ENCODE results near the gene IGIP.

- TF ChIP-seq POLR2A (IDR thresholded peaks at IDR 0.05; ENCODE audit: low read depth, low read length) (no peak), TAF1 (IDR thresholded peaks at IDR 0.05; ENCODE audit: borderline replicate concordance, low read depth, low read length) (no peak), POLR2AphosphoS5 (IDR thresholded peaks at IDR 0.05; ENCODE audit: low read depth, low read length) (no peak)
These were observed 24.6 kb upstream of the IGIP start for GRCh38 chr5:140101179-140101578.

Data from GM12892 (cell line).